Uterus (tissue), 2 donors: ENCODE results near the gene ABHD8.

ENCODE experiments used
- POLR2A ChIP-seq, 2 donors: fragments of 450-650 bp; IDR thresholded peaks; one replicate each; pipeline ENCODE4 v1.6.1; 2016; ENCODE audit warnings: antibody characterized with exemption in 2 of 2, mild to moderate bottlenecking in 1 of 2, moderate library complexity in 1 of 2
- TF ChIP-seq, protein P1 (sequence below), 4 experiments: fragments of 200-600 bp in 2 of 4; fragments of 450-650 bp in 2 of 4; sonication (generic) in 2 of 4; IDR thresholded peaks; one replicate each; pipeline ENCODE4 v1.5.1; 2016 to 2019; ENCODE audit warnings: antibody characterized with exemption in 4 of 4, mild to moderate bottlenecking in 2 of 4, moderate library complexity in 1 of 4

DNA sequence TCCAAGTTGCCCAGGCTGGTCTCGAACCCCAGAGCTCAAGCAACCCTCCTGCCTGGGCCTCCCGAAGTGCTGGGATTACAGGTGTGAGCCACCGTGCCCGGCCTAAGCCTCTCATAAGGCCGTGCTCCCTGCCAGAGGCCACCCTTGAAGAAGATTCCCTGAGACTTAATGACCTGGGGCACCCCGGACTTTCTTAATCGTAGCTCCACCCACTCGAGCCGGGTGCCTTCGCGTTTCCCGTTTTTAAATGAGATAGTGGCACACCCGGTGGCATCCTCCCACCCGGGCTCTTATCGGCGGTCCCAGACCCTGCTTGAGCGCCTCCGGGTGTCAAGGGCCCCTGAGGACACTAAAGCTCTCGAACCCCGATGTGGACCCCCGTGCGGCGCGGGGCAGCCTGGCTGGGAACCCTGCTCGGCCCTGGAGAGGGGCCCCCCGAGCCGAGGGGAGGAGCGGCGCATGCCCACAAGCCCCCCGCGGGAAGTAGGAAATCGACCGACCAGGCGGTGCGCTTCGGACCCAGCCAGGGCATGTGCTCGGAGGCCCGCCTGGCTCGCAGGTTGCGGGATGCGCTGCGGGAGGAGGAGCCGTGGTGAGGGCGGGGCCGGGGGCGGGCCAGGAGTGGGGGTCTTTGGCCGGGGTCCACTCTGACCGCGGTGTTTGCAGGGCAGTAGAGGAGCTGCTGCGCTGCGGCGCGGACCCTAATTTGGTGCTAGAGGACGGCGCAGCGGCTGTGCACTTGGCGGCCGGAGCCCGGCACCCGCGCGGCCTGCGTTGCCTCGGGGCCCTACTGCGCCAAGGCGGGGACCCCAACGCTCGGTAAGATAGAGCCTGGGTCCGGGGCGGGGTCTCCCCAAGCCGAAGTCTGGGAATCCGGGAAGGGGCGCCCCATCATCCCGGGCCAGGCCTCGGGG lies 21.6 kb downstream of the ABHD8 start, which contains the start of gene ANKLE1:
- TF ChIP-seq, protein P1, sequence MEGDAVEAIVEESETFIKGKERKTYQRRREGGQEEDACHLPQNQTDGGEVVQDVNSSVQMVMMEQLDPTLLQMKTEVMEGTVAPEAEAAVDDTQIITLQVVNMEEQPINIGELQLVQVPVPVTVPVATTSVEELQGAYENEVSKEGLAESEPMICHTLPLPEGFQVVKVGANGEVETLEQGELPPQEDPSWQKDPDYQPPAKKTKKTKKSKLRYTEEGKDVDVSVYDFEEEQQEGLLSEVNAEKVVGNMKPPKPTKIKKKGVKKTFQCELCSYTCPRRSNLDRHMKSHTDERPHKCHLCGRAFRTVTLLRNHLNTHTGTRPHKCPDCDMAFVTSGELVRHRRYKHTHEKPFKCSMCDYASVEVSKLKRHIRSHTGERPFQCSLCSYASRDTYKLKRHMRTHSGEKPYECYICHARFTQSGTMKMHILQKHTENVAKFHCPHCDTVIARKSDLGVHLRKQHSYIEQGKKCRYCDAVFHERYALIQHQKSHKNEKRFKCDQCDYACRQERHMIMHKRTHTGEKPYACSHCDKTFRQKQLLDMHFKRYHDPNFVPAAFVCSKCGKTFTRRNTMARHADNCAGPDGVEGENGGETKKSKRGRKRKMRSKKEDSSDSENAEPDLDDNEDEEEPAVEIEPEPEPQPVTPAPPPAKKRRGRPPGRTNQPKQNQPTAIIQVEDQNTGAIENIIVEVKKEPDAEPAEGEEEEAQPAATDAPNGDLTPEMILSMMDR (IDR thresholded peaks at IDR 0.05), result no peak
- no peak for TF ChIP-seq POLR2A (IDR thresholded peaks at IDR 0.05)
